Pulmonary artery endothelial cell (primary cell): ENCODE measurements around the gene SLC15A3. TPM values are rescaled to one million over a fixed set of nuclear protein-coding genes. Genes with fewer than 3 reads are reported as not detected.

Experiments
- DNase-seq: peaks from one replicate; pipeline ENCODE4 v3.0.0-alpha.2; 2011; ENCODE audit warnings: low read depth, low spot score
- total RNA-seq: library from RNA; depleted of rRNA; stranded (reverse); fragments of >200 nt; gene quantifications from 2 replicates; pipeline ENCODE4 v1.2.3, GENCODE V29; 2014

The SLC15A3 gene
- total RNA-seq, 1 donor from 2014 or later, result 6.6 TPM

- DNase-seq, result no peak
Measured at GRCh38 chr11:60930394-60930793, 21.6 kb downstream of the SLC15A3 start.

GRCh38 chr11:60929764-60930163 lies 22.2 kb downstream of the SLC15A3 start:
- no peak for DNase-seq

- no peak for DNase-seq
Measured at GRCh38 chr11:60928563-60929001, 23.4 kb downstream of the SLC15A3 start.

- DNase-seq, result no peak
Measured at GRCh38 chr11:60927600-60927999, 24.4 kb downstream of the SLC15A3 start.

- no peak for DNase-seq
Measured at GRCh38 chr11:60927061-60927592, 24.8 kb downstream of the SLC15A3 start.

- DNase-seq, result no peak
Measured at GRCh38 chr11:60926500-60926899, 25.5 kb downstream of the SLC15A3 start.

- no peak for DNase-seq
Measured at GRCh38 chr11:60925868-60926267, 26.1 kb downstream of the SLC15A3 start.

GRCh38 chr11:60924906-60925853 lies 26.8 kb downstream of the SLC15A3 start:
- no peak for DNase-seq

GRCh38 chr11:60924110-60924905 lies 27.7 kb downstream of the SLC15A3 start, which contains the start of gene TMEM132A:
Gene TMEM132A (plus strand): TSS chr11:60924460. CDS start chr11:60924634, 174 bp downstream.
- no peak for DNase-seq

- DNase-seq, result no peak
Measured at GRCh38 chr11:60923800-60924109, 28.2 kb downstream of the SLC15A3 start.

- no peak for DNase-seq
Measured at GRCh38 chr11:60923326-60923725, 28.6 kb downstream of the SLC15A3 start.

- no peak for DNase-seq
Measured at GRCh38 chr11:60922906-60923305, 29.1 kb downstream of the SLC15A3 start.

GRCh38 chr11:60921777-60922335 lies 30.1 kb downstream of the SLC15A3 start:
- DNase-seq, result no peak

- no peak for DNase-seq
Measured at GRCh38 chr11:60921259-60921658, 30.7 kb downstream of the SLC15A3 start.

GRCh38 chr11:60919956-60920355 lies 32.0 kb downstream of the SLC15A3 start:
- DNase-seq, result no peak

GRCh38 chr11:60919320-60919719 lies 32.7 kb downstream of the SLC15A3 start:
- no peak for DNase-seq

GRCh38 chr11:60918939-60919265 lies 33.1 kb downstream of the SLC15A3 start:
- DNase-seq, result no peak

- no peak for DNase-seq
Measured at GRCh38 chr11:60918251-60918938, 33.6 kb downstream of the SLC15A3 start.

GRCh38 chr11:60917267-60917666 lies 34.7 kb downstream of the SLC15A3 start:
- DNase-seq, result no peak

- no peak for DNase-seq
Measured at GRCh38 chr11:60916669-60917206, 35.2 kb downstream of the SLC15A3 start.
